ENCODE measurements around the gene BAZ2B.

The BAZ2B gene

DNA sequence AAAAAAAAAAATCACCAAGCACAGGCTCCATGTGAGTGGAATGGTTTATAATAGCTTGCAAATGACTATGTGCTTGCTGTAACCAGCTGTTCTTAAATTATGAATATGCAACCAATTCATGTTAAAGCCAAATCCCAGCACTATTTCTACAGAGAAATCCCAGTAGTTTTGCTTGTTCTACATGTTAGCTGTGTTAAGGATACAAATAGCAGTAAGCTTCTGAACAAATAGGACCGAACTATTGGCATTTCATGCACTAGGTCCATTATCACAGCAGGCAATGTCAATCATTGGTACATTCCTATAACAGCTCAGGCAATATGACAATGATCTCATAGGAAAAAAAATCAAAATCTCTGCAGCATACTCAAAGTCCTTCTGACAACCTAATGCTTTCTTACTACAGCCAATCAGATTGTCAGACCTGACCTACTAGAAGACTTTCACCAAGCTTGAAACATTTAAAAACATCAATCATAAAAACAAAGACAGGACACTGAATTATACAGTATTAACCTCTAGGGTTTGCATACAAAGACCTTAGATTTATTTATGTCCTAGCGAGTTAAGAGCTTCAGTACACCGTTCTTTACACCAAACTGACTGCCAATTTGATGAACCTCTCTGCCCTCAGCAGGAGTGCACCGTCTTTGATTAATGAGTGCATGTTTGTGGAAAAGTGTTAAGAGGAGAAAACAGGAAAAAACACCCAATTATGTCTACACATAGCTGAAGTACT is 6.4 kb downstream of the BAZ2B start:
- no peak for DNase-seq (ENCODE audit: extremely low read depth, low read depth)
- no peak overlapping the region for H3K4me3 ChIP-seq (replicated peaks; ENCODE audit: low read depth, low read length)
- TF ChIP-seq, protein P1, sequence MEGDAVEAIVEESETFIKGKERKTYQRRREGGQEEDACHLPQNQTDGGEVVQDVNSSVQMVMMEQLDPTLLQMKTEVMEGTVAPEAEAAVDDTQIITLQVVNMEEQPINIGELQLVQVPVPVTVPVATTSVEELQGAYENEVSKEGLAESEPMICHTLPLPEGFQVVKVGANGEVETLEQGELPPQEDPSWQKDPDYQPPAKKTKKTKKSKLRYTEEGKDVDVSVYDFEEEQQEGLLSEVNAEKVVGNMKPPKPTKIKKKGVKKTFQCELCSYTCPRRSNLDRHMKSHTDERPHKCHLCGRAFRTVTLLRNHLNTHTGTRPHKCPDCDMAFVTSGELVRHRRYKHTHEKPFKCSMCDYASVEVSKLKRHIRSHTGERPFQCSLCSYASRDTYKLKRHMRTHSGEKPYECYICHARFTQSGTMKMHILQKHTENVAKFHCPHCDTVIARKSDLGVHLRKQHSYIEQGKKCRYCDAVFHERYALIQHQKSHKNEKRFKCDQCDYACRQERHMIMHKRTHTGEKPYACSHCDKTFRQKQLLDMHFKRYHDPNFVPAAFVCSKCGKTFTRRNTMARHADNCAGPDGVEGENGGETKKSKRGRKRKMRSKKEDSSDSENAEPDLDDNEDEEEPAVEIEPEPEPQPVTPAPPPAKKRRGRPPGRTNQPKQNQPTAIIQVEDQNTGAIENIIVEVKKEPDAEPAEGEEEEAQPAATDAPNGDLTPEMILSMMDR (IDR thresholded peaks at IDR 0.05; ENCODE audit: low read depth, low read length, missing control alignments), result no peak

DNA sequence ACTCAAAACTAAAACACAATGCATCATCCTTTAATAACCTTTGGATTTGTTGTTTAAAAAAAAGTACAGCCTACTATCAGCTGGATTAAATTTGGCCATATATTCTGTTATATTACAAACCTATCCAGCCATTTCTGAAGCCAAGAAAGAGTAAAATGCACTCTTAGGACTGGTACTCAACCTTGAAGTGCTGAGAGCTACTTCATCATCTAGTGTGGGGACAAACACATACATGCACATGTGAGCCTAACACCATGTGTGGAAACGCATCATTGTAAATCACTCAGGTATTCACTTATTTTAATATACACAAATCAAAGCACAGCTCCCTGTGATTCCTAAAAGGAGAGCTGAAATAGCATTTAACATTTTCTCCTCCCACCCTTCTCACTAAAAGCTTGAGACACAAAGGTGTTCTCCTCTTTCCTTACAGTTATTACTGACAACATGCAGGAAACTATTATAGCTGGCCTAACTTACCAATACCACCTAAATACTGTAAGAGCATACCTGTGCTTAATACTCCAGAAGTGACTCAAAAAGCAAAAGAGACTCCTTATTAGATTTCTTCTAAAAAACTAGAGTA is 7.5 kb downstream of the BAZ2B start:
- no peak for DNase-seq (ENCODE audit: extremely low read depth, low read depth)
- TF ChIP-seq, protein P1 (IDR thresholded peaks at IDR 0.05; ENCODE audit: low read depth, low read length, missing control alignments), result no peak
- no peak overlapping the region for H3K4me3 ChIP-seq (replicated peaks; ENCODE audit: low read depth, low read length)

DNA sequence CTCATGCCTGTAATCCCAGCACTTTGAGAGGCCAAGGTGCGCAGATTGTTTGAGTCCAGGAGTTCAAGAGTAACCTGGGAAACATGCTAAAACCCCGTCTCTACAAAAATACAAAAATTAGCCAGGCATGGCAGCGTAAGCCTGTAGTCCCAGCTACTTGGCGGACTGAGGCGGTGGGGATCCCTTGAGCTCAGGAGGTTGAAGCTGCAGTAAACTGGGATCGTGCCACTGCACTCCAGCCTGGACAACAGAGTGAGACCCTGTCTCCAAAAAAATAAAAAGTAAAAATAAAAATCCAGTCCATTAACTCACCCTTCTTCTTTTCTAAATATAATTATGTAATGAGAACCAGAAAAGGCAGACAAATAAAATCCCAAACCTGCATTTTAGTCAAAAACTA is 8.2 kb downstream of the BAZ2B start:
- DNase-seq (ENCODE audit: extremely low read depth, low read depth), result no peak
- no peak overlapping the region for H3K4me3 ChIP-seq (replicated peaks; ENCODE audit: low read depth, low read length)
- TF ChIP-seq, protein P1 (IDR thresholded peaks at IDR 0.05; ENCODE audit: low read depth, low read length, missing control alignments), result no peak

DNA sequence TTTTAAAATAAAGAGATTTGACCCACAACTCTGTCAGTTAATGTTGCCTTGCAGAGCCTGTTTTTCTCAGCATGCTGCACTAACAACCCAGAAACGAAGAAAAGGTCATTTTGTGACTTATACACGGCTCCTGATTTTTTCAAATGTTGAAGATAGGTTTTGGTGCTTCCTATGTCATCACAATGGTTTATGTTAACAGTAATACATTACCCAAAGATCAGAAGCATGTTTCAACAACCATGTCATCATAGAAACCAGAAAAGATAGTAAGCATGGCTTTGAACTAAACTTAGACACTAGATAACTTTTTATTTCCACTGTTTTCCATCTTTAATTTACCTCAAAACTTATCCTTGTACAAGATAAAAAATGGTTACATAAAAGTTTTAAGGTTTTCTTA is 10.1 kb downstream of the BAZ2B start:
- no peak for DNase-seq (ENCODE audit: extremely low read depth, low read depth)
- no peak overlapping the region for H3K4me3 ChIP-seq (replicated peaks; ENCODE audit: low read depth, low read length)
- TF ChIP-seq, protein P1 (IDR thresholded peaks at IDR 0.05; ENCODE audit: low read depth, low read length, missing control alignments), result no peak

DNA sequence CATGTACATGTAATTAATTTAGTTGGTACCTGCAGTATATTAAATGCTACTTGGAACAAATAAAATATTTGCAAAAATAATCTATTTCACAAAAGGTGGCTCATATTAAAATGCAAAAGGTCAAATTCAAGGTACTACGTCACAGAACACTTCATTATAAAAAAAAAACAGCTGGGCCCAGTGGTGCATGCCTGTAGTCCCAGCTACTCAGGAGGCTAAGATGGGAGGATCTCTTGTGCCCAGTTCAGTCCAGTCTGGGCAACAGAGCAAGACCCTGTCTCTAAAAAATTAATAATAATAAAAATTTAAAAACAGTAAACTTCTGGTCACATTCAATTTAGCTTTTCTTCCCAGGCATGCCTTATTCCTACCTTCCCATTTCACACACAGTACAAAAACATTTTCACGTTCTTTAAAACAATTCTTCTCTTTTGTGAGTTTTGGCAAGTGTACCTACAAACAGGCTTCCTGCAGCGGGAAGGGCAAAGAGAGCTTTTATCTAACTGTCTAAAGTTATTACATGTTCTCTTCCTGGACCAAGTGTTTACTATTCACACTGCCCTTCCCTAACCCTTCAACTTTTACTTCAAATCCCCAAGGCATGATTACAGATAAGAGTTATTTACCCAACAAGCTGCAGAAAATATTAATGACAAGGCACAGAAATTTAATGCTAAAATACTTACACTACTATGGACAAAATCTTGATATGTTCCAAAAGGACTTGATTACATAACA is 10.7 kb downstream of the BAZ2B start:
- no peak for DNase-seq (ENCODE audit: extremely low read depth, low read depth)
- no peak overlapping the region for H3K4me3 ChIP-seq (replicated peaks; ENCODE audit: low read depth, low read length)
- TF ChIP-seq, protein P1 (IDR thresholded peaks at IDR 0.05; ENCODE audit: low read depth, low read length, missing control alignments), result no peak

DNA sequence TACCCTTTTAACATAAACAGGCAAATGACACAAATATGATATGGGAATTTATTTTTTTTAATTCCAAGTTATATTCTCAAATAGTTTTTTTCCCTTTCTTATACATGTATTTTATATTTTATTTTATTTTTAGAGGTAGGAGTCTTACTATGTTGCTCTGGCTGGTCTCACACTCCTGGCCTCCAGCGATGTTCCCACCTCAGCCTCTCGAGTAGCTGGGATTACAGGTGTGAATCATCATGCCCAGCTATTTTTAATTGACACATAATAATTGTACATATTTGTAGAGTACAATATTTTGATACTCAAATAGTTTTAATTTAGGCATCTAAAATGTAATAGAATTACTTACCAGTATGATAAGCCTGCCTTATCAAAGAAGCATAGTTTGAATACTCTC is 12.2 kb downstream of the BAZ2B start:
- DNase-seq (ENCODE audit: extremely low read depth, low read depth), result no peak
- no peak overlapping the region for H3K4me3 ChIP-seq (replicated peaks; ENCODE audit: low read depth, low read length)
- TF ChIP-seq, protein P1 (IDR thresholded peaks at IDR 0.05; ENCODE audit: low read depth, low read length, missing control alignments), result no peak
